Embryonic facial prominence (tissue), 1 donor: ENCODE measurements around the gene TERB1.
"Not testable (repeated sequence)": the region's sequence is repeated elsewhere in the genome, so short reads cannot be mapped to it uniquely, and the experiment has no call there.

ENCODE experiments used
- DNase-seq: peaks from one replicate; pipeline ENCODE4 v3.0.0-alpha.2; 2016; ENCODE audit errors: extremely low spot score

The TERB1 gene

GRCh38 chr16:66814734-66815133 lies 13.3 kb upstream of the TERB1 start:
- no peak for DNase-seq

- no peak for DNase-seq
Observed at GRCh38 chr16:66811043-66811442, 9.7 kb upstream of the TERB1 start.

GRCh38 chr16:66810391-66810790 lies 9.0 kb upstream of the TERB1 start:
- DNase-seq = no peak

- no peak for DNase-seq
Observed at GRCh38 chr16:66809765-66810164, 8.4 kb upstream of the TERB1 start.

GRCh38 chr16:66802159-66802558 lies 775 bp upstream of the TERB1 start:
- DNase-seq = no peak

- DNase-seq = no peak
Observed at GRCh38 chr16:66800856-66801255, 528 bp downstream of the TERB1 start.

- no peak for DNase-seq
Observed at GRCh38 chr16:66798161-66798560, 3.2 kb downstream of the TERB1 start.

GRCh38 chr16:66793984-66794383 lies 7.4 kb downstream of the TERB1 start:
- DNase-seq = not testable (repeated sequence)

- DNase-seq = no peak
Observed at GRCh38 chr16:66790130-66790733, 11.2 kb downstream of the TERB1 start.

GRCh38 chr16:66787427-66787826 lies 14.0 kb downstream of the TERB1 start:
- DNase-seq = no peak

GRCh38 chr16:66786551-66786950 lies 14.8 kb downstream of the TERB1 start:
- DNase-seq = no peak

- DNase-seq = no peak
Observed at GRCh38 chr16:66776457-66776856, 24.9 kb downstream of the TERB1 start.

GRCh38 chr16:66774981-66775380 lies 26.4 kb downstream of the TERB1 start:
- DNase-seq = no peak

- no peak for DNase-seq
Observed at GRCh38 chr16:66758086-66758485, 43.3 kb downstream of the TERB1 start.

- DNase-seq = no peak
Observed at GRCh38 chr16:66754819-66755218, 46.6 kb downstream of the TERB1 start.

- DNase-seq = no peak
Observed at GRCh38 chr16:66754211-66754610, 47.2 kb downstream of the TERB1 start.

GRCh38 chr16:66752958-66753357 lies 48.4 kb downstream of the TERB1 start:
- no peak for DNase-seq

GRCh38 chr16:66752379-66752778 lies 49.0 kb downstream of the TERB1 start:
- DNase-seq = no peak

- DNase-seq = no peak
Observed at GRCh38 chr16:66751992-66752322, 49.4 kb downstream of the TERB1 start.

- peak; percentile 63 for DNase-seq
Observed at GRCh38 chr16:66751303-66751991, 49.9 kb downstream of the TERB1 start, which contains the start of gene DYNC1LI2. Gene DYNC1LI2 (minus strand): TSS chr16:66751609. CDS start chr16:66751591, 18 bp downstream.

- no peak for DNase-seq
Observed at GRCh38 chr16:66751053-66751302, 50.4 kb downstream of the TERB1 start.

- DNase-seq = no peak
Observed at GRCh38 chr16:66750279-66751052, 50.9 kb downstream of the TERB1 start.

GRCh38 chr16:66746682-66747081 lies 54.7 kb downstream of the TERB1 start:
- DNase-seq = no peak
